CD4-positive, alpha-beta T cell treated with Interleukin-10 for 1 hour (primary cell): ENCODE measurements around the gene APLNR.

ENCODE experiments used
- DNase-seq: peaks from one replicate; pipeline ENCODE4 v3.0.0-alpha.2; 2020

The APLNR gene

DNA sequence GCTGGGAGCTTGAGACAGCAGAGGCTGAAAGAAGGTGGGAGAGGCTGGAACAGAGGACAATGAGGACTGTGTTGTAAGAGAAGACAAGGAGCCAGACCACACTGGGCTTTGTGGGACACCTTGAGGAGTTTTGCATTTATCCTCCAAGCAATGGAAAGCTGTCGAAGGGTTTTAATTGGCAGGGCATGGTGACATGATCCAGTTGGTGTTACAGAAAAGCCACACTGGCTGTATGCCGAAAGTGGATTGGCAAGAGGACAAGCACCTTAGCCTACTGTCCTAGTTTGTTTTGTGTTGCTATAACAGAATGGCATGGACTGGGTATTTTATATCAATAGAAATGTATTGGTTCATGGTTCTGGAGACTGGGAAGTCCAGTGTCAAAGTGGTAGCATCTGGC is 14.0 kb upstream of the APLNR start:
- DNase-seq = no peak

DNA sequence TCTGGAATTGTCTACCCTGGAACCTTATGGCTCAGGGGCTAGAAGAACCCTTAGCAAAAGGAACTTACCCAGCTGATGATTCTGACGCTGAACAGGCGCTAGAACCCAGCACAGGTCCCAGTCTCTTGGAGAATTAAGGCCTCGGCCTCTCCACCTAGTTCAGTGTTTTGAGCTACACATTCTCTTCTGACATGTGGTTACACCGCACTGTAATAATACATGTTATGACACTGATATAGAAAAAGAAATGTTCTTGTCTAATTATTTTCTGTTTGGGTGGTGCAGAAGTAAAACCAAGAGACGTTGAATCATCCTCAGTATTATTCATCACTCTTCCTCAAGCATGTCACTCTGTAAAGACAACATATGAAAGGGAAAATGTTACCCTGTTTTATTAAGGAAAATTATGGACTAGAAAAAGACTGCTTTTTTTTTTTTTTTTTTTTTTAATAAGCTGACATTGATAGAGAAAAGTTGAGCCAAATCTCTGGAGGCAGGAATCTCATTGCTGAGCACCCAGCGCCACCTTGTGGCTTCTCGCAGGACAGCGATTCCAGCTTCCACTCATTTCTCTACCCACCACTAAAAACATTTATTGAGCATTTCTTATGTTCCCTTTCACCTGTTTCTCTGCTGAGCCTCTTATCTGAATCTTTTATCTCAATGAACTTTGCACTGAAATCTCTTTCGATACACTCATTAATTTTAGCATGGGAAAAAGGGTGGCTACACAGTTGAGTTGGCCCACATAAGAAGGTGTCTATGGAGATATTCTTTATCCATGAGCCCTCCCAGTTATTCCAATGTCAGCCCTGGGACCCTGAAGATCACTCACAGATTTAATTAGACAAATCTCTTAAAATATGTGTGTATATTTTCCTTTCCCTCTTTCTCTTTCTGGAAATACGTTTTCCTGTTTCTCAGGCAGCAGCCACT is 12.6 kb upstream of the APLNR start:
- DNase-seq = peak; percentile 32

DNA sequence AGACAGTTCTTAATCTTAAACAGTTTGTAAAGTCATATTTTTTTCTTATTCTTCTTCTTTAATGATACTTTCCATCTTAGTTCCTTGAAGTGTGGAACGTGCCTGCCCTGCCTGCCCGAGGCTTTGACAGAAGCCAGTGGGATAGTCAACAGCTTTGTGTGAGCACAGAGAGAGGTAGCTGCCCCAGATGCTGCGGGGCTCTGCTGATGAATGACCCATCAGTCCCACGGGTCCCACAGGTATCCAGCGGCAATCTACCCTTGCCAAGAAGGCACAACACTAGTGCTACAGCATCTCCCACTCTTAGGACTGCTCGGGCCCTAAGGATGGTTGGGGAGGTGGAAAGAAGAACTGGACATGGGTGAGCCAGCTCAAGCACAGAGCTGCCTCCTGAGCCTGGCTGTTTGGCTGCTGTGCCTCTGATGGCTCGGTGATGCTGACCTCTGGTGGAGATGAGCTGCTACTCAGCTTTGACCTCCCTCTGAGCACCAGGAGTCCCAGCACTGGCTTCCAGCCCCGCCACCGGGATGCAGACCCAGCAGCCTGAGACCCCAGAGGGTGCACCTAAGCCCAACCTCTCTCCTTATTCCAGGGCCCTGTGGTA is 11.8 kb upstream of the APLNR start:
- no peak for DNase-seq

DNA sequence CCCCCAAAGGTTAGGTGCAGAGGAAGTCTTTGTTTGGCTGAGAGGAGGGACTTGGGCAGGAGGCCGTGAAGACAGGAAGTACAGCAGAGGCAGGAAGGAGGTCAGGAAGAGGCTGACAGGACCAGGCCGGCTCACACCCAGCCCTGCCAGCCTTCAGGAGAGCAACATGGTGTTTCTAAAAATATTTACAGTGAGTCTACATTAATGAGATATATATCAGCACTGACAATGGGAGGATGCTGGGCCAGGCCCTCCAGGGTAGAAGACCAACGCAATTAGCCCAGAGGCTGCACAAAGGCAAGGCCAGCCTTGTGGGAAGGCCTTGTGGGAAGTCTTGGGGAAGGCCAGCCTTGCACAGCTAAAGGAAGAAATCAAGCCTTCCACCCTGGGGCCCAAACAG is 7.9 kb upstream of the APLNR start:
- DNase-seq = no peak

DNA sequence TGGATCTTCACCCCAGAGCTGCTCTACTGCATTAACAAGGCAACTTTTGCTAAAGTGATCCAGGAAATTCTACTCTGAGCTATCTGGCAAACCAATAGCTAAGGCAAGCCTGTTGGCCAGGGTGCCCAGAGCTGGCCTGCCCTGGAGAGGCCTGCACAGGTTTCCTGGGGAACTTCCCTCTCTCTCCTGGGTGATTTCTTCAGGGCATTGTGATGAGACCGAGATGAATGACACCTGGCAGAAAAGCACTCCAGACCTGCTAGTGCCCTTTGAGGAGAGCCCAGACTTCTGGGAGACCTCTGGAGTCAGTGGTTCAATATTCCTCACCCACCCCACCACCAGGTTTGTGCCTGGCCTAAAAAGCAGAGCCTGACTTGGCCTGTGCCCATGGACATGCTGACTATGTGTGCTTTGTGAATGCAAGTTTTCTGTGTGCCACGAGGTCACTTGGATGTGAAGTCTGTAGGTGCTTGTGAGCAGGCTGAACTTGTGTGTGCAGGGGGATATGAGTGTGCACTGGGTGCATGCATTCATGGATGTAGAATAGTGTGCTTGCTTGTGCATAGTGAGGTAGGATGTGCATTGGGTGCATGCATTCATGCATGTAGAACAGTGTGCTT is 4.4 kb upstream of the APLNR start:
- no peak for DNase-seq

DNA sequence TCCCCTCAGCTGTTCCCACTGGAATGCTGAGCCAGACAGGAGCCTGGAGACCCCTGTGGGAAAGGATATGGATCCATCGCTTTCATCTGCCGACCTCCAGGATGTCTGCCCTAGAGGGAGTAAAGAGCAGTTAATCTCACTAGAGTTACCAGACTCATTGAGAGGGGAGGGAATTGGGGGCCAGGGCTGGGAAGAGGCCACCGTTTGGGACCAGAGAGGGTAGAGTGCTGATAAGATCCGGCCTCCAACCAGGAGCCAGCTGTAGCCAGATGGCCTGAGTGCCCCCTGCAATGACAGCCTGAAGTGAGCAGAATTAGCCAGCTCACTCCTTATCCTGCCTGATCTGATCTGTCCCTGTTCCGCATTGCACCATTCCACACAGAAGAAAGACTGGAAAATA is 3.7 kb upstream of the APLNR start:
- DNase-seq = no peak

DNA sequence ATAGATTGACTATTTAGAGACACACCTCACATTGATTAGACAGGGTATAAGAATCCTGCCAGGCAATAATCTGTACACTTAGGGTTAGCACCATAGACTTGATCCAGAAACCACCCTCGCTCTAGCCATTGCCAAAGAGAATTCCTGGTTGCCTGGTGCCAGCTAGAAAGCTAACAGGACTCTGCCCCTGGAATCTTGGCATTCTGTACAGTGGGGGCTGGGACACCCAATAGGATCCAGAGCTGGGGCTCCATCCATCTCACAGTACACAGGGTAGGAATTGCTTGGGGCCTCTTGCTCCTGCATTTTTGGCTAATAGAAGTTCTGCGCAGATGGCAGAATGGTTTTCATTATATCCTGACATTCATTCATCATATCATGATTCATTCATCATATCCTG is 3.0 kb upstream of the APLNR start:
- no peak for DNase-seq

DNA sequence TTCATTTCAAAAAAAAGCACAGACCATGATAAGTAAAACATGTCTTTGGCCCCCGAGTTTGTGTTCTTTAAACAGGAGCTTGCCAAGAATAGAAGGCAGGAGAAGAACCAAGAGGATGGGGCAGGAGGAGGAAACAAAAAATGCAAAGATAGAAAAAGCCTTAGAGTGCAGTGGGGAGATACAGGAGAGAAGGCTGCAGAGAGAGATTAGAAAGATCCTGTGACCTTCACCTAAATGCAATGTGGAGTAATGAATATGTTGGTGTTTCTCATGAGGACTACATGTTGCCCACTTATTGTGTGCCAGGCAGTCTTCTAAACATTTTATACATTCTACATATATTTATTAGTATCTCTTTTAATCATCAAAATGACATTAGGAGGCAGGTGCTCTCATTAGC is 2.3 kb upstream of the APLNR start:
- DNase-seq = no peak

DNA sequence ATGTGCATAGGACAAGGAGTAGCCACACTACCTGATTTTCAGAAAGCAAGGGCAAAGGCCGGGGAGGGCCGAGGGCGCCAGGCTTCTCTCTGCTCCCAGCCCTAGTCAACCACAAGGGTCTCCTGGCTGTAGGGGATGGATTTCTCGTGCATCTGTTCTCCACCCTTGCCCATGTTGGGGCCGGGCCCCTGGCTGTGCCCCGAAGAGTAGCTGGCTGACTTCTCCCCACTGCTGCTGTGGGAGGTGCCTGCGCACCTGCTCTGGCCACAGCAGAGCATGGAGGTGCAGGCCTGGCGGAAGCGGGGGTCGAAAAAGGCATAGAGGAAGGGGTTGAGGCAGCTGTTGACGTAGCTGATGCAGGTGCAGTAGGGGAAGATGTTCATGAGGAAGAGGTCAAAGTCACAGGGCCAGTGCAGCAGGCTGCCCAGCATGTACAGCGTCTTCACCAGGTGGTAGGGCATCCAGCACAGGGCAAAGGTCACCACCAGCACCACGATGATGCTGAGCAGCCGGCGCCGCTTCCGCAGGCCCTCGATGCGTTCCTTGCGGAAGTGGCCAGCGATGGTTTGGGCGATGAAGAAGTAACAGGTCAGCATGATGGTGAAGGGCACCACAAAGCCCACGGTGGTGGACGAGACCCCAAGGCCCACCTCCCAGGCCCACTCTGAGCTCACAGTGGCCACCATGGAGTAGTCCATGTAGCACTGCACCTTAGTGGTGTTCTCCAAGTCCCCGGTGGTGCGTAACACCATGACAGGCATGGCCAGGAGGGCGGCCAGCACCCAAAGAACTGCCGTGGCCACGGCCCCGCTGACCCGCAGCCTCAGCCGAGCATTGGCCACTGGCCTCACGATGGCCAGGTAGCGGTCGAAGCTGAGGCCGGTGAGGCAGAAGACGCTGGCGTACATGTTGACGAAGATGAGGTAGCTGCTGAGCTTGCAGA is 1.0 kb downstream of the APLNR start:
- DNase-seq = no peak

DNA sequence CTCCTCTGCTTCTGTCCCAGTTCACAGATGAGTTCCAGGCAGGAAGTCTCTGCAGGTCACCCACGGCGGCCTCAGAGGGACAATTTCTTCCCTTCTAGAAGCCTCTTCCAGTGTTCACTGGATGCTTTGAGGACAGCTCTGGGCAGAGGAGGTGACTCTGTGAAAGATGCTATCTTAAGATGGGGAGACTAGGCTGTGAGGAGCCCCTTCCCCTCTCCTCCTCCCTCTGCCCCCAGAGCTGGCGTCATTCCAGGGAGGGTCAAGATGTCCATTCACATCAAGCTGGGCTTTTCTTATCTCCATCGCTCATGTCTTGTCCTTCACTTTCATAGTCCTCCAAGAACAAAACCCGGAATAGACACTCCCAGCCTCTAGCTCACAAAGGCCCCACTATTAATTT is 3.3 kb downstream of the APLNR start:
- DNase-seq = no peak

DNA sequence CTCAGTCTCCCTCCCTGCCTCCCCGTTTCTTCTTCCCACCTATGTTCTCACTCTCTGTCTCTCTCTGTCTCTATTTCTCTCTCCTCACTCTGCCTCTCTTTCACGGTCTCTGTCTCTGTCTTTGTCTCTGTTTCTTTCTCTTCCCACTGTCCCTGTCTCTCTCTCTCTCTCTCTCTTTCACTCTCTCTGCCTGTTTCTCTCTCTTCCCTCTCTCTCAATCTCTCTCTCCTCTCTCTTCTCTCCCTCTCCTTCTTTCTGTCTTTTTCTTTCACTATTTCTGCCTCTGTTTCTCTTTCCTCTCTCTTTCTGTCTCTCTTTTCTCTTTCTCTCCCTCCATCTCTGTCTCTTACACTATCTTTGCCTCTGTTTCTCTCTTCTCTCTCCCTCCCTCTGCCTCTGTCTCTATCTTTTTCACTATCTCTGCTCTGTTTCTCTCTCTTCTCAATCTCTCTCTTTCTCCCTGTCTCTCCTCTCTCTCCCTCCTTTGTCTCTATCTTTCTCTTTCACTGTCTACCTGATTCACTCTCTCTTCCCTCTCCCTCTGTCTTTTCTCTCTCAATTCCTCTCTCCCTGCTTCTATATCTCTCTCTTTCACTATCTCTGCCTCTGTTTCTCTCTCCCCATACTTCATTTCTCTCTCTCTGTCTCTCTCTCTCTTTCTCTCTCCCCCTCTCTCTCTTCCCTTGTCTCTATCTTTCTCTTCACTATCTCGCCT is 5.4 kb downstream of the APLNR start:
- DNase-seq = no peak

DNA sequence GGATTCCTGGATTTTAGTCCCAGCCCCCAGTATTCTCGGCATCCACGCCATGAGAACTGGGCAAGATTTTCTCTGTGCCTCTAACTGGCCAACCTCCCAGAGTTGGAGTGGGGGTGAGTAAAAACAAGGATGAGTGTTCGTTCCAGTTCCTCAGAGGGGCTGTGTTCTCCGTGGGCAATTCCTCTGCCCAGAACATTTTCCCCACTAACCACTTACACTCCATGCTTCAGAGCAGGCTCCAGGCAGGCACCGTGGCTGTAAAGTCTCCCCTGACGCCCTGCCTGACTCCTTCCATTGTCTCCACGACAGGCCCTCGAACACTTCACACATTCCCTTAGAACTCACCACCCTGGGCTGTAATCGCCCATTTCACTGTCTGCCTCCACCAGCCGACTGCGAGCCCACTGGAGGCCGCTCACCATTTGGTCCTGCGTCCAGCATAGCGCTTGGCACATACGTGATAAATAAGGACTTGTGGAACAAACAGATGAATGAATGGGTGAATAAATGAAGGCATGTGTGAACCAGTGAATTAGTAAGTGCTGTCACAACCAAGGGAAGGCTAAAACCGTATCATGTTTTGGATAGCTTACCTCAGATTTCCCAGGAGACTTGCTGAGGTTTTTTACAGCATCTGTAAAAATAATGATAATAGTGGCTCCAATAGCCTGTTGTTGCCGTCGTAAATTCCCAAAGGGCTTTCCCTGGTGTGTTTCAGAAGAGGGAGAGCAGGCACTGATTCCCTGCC is 6.1 kb downstream of the APLNR start:
- no peak for DNase-seq

DNA sequence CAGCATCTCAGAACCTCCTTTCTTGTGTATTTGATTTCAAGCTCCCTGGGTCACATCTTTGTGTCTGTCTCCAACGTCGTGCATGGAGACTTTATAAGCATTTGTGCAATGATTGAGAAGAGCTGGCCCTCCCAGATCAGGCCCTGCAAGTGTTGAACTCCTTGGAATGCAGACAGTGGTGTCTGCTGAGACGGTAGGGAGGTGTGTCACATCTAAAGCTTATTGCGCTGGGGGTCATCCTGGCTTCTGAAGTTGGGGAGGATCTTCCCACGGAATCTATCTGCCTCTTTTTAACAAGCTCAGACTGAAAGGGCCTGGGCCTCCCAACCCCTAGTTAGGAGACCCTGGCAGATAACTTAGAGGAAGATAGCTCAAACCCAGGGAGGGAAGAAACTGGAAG is 6.7 kb downstream of the APLNR start:
- no peak for DNase-seq

DNA sequence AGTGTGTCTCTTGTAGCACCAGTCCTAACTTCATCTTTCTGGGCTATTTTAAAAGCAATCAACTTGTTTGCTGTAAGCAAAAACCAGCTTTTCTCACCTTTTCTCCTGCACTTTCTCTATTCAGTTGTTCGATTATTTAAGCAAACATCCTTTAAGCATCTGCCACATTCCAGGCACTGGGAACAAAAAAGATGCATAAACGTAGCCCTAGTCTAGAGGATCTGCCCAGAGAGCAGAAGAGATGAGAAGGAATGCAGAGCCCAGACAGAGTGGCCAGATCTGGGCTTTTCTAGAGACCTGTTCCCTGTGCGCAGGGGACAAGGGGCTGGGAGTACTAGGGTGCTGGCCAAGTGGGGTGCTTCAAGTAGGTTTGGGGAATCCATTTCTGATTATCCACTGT is 8.4 kb downstream of the APLNR start:
- DNase-seq = no peak

DNA sequence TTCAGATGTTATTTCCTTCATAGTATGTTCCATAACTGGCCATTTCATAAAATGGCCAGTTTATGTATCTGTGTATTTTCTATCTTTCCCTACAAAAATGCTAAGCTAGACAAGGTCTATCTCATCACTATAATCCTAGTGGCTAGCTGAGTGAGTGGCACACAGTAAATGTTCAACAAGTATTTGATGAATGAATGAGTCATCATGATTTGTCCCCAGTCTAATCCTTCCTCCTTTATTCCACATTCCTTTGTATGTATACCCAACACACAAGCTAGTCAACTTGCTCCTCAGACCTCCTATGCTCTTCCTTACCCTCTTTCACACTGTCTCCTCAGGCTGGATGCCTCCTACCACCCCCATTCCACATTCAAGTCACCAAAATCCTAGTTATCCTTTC is 12.5 kb downstream of the APLNR start:
- no peak for DNase-seq

DNA sequence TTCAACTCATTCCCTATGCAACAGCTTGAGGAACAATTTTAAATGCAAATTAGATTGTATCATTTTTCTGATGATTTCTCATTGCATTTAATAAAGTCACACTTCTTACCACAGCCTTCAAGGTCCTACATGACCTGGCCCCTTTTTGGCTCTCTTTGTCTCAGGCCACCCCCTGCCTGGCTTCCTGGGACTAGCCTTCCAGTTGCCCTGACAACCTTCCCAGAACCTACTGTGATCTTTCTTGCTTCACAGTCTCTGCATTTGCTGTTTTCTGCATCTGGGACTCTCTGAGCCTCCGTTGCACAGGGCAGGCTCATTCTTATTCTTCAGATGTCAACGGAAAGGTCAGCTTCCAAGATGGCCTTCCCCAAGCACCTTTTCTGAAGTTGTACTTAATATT is 12.9 kb downstream of the APLNR start:
- DNase-seq = no peak

DNA sequence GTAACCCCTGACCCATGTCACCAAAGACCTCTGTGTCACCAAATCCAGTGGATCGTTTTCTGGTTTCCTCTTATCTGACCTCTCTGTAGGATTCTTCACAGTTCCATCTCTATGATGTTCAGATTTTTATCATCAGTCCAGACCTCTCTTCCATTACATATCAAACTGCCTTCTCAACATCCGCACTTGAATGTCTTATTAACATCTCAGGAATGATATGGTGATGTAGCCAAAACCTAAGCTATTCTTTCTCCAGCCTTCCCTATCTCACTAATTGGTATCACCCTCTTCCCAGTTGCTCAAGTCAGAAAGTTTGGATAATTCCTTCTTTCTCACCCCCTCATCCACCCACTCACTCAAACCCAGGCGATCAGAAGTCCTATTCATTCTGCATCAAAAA is 13.4 kb downstream of the APLNR start:
- no peak for DNase-seq

DNA sequence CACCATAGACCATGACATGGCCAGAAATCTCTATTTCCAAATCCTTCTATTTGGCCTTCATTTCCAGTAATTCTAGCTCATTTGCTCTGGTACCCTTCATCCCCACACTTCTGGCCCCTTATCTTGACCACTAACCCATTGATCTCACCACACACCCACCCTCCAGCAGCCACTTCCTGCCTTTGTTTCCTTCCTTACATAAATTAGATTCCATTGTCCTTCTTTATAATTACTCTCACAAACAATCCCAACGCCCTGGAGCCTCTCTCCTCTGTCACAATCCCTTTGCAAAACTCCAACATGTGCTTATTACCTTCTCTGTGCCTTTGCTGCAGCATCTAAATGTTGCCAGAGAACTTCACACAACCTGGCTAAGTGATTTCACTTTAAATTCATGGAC is 14.8 kb downstream of the APLNR start:
- no peak for DNase-seq

DNA sequence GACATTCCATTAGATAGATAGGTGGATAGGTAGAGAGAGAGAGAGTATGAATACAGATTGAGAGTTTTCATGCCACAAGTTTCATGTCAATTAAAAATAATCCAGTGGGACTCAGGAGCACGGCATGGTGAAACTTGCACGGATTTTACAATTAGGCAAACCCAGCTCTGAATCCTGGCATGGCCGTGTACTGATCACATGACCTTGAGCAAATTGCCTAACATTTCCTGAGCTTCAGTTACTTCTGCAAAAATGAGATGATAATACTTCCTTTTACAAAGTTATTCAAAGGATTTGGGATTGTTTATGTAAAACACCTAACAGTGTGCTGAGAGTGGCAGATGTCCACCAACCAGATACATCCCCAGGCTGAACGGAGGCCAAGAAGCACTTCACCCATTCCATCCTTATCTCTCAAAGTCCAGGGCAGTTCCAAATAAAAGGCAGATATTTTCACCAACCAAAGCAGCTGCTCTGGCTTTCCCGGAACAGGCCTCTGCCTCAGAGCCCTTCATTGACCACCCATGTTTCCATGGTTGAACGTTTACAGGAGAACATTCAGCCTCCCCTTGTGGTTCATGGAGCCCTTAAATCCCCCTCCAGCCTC is 17.9 kb downstream of the APLNR start:
- DNase-seq = no peak

DNA sequence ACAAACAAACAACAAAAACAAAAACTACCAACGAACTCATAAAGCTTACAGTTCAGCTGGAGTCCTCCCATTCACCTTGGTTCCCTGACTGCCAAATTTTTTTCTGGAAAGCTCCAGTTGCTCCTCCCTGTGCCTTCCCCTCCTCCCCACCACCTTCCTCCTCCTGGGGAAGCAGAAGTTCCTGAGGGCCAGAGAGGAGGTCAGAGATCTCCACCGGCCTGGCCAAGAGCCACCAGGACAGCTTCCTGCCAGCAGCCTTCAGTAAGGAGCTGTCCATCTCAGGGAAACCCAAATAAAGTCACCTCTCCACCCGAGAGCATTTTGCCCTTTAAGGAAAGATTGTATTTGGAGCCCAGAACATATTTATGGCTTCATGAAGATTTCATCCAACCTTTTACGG is 20.0 kb downstream of the APLNR start:
- DNase-seq = no peak

DNA sequence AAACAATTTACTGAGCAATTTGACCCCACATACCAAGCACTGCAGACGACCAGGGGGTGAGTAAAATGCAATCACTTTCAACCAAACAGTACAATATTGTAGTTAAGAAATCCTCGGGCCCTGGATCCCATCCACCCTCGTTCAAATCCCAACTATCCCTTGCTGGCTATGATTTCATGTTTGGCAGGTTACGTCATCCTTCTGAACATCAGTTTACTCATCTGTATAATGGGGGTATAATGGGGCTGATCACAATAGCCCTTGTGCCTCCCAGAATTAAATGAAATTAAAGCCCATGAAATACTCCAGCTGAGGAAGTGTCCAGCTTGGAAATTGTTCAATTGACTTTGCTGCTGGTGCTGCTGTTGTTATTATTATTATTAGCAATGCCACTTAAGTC is 20.6 kb downstream of the APLNR start:
- no peak for DNase-seq
